K562 (cell line): ENCODE data around the gene TMEM117. TPM values are rescaled to one million over a fixed set of nuclear protein-coding genes. Genes with fewer than 3 reads are reported as not detected.

Experiments used
- BMI1 ChIP-seq: fragments of 150-350 bp; IDR thresholded peaks from 2 replicates; pipeline ENCODE4 v1.6.1; 2014; ENCODE audit warnings: low read length
- BRD4 ChIP-seq: fragments of 200-600 bp; sonication (generic); IDR thresholded peaks from 2 replicates; pipeline ENCODE4 v1.6.1; 2017; ENCODE audit warnings: inconsistent platforms
- DPF2 ChIP-seq: fragments of 450-650 bp; IDR thresholded peaks from 2 replicates; pipeline ENCODE4 v1.6.1; 2016
- FOS ChIP-seq: IDR thresholded peaks from 3 replicates; pipeline ENCODE4 v1.6.1; 2011; ENCODE audit not compliant: insufficient read length; ENCODE audit errors: extremely low read depth
- FOXJ2 ChIP-seq: fragments of 200-800 bp; sonication (Bioruptor generic); IDR thresholded peaks from 2 replicates; pipeline ENCODE4 v1.6.1; 2016; ENCODE audit warnings: missing genetic modification characterization, missing compliant biosample characterization
- GMEB1 ChIP-seq: fragments of 250-450 bp; sonication (Bioruptor Pico); IDR thresholded peaks from 2 replicates; pipeline ENCODE4 v1.4.0; 2020; ENCODE audit warnings: mild to moderate bottlenecking
- GTF2A2 ChIP-seq: IDR thresholded peaks from 2 replicates; pipeline ENCODE4 v1.6.1; 2016; ENCODE audit warnings: mild to moderate bottlenecking, missing genetic modification characterization, missing compliant biosample characterization
- HEY1 ChIP-seq: fragments of 250-450 bp; sonication (Bioruptor Pico); IDR thresholded peaks from 2 replicates; pipeline ENCODE4 v1.5.0; 2020; ENCODE audit warnings: mild to moderate bottlenecking, moderate library complexity, borderline replicate concordance
- HIVEP1 ChIP-seq: fragments of 250-450 bp; sonication (Bioruptor Pico); IDR thresholded peaks from 2 replicates; pipeline ENCODE4 v1.4.0; 2020; ENCODE audit warnings: mild to moderate bottlenecking
- HNRNPL ChIP-seq: fragments of 200-400 bp; formaldehyde crosslinking; IDR thresholded peaks from 2 replicates; pipeline ENCODE4 v1.6.1; 2017; ENCODE audit warnings: low read depth, mild to moderate bottlenecking, low read length
- HNRNPLL ChIP-seq: fragments of 200-400 bp; formaldehyde crosslinking; IDR thresholded peaks from 2 replicates; pipeline ENCODE4 v1.6.1; 2017; ENCODE audit warnings: low read length, low read depth, mild to moderate bottlenecking; ENCODE audit not compliant: poor library complexity, severe bottlenecking
- NCOA6 ChIP-seq: fragments of 450-650 bp; IDR thresholded peaks from 2 replicates; pipeline ENCODE4 v1.6.1; 2017; ENCODE audit warnings: mild to moderate bottlenecking
- POLR3A ChIP-seq: IDR thresholded peaks from 2 replicates; pipeline ENCODE4 v1.6.1; 2011; ENCODE audit warnings: borderline replicate concordance, mild to moderate bottlenecking, moderate library complexity; ENCODE audit not compliant: insufficient read length, insufficient read depth; ENCODE audit errors: extremely low read depth
- SETDB1 ChIP-seq: IDR thresholded peaks from one replicate; pipeline ENCODE4 v1.6.1; 2012; ENCODE audit warnings: low read length, control low read depth, inconsistent platforms
- SIX5 ChIP-seq, 2 experiments: IDR thresholded peaks; 2 replicates each; pipeline ENCODE4 v1.6.1; 2011; ENCODE audit warnings: low read length in 2 of 2, borderline replicate concordance in 1 of 2, low read depth in 1 of 2, mild to moderate bottlenecking in 1 of 2, moderate library complexity in 1 of 2; ENCODE audit not compliant: insufficient read depth in 1 of 2
- SMARCC2 ChIP-seq: fragments of 450-650 bp; IDR thresholded peaks from 2 replicates; pipeline ENCODE4 v1.6.1; 2017; ENCODE audit warnings: antibody characterized with exemption, moderate library complexity, mild to moderate bottlenecking, low read depth
- SP1 ChIP-seq: sonication (generic); formaldehyde crosslinking; IDR thresholded peaks from 2 replicates; pipeline ENCODE4 v1.8.1; 2022; ENCODE audit warnings: mild to moderate bottlenecking, missing genetic modification reagents
- TEAD4 ChIP-seq, 2 experiments: sonication (generic) in 1 of 2; formaldehyde crosslinking in 1 of 2; IDR thresholded peaks; 2 replicates each; pipeline versions ENCODE4 v1.6.1 to v1.8.0; 2012 to 2022; ENCODE audit warnings: borderline replicate concordance in 1 of 2, inconsistent platforms in 1 of 2, low read length in 1 of 2, mild to moderate bottlenecking in 1 of 2, missing genetic modification reagents in 1 of 2
- UBTF ChIP-seq, 2 experiments: IDR thresholded peaks; 2 replicates each; pipeline ENCODE4 v1.6.1; 2012; ENCODE audit warnings: improper control_type of control experiment in 2 of 2, low read depth in 2 of 2, low read length in 2 of 2, borderline replicate concordance in 1 of 2
- ZNF232 ChIP-seq: sonication (generic); formaldehyde crosslinking; IDR thresholded peaks from 2 replicates; pipeline ENCODE4 v1.8.0; 2022; ENCODE audit warnings: mild to moderate bottlenecking, missing genetic modification reagents
- ZNF311 ChIP-seq: fragments of 250-450 bp; sonication (Bioruptor Pico); IDR thresholded peaks from 2 replicates; pipeline ENCODE4 v1.4.0; 2020; ENCODE audit warnings: mild to moderate bottlenecking, moderate library complexity
- ZNF639 ChIP-seq, 2 experiments: fragments of 200-800 bp in 1 of 2; sonication (Bioruptor generic) in 1 of 2; sonication (generic) in 1 of 2; formaldehyde crosslinking in 1 of 2; IDR thresholded peaks in 1 of 2; conservative IDR thresholded peaks in 1 of 2; 2 replicates each; pipeline versions ENCODE4 v1.5.0 to v1.6.1; 2016 to 2020; ENCODE audit warnings: missing compliant biosample characterization in 1 of 2, missing genetic modification characterization in 1 of 2, missing genetic modification reagents in 1 of 2
- ZNF830 ChIP-seq: fragments of 250-450 bp; sonication (Bioruptor Pico); IDR thresholded peaks from 2 replicates; pipeline ENCODE4 v1.5.0; 2021; ENCODE audit warnings: mild to moderate bottlenecking
- polyA plus RNA-seq, 8 experiments: library from polyadenylated mRNA; depleted of rRNA in 4 of 8; stranded (reverse) in 5 of 8; unstranded in 3 of 8; fragments of >200 nt; fragmentation: Nextera tagmentation in 2 of 8; fragmentation: Illumina TruSeq in 1 of 8; extraction: Ambion mirVana in 2 of 8; extraction: Trizol in 1 of 8; gene quantifications; 2 replicates each; pipeline versions ENCODE4 v1.2.1 to v1.2.3, GENCODE V29; 2011 to 2014; ENCODE audit warnings: inconsistent platforms in 1 of 8, missing spikeins in 1 of 8
- total RNA-seq, 7 experiments: library from RNA; depleted of rRNA in 6 of 7; stranded (reverse); fragments of >200 nt in 6 of 7; fragmentation: Illumina TruSeq in 2 of 7; extraction: Trizol in 2 of 7; gene quantifications; 2 replicates each; pipeline versions ENCODE4 v1.2.1 to v1.2.3, GENCODE V29; 2011 to 2021; ENCODE audit warnings: low replicate concordance in 1 of 7

TMEM117 gene
- total and polyA plus RNA-seq, 9 of the 15 experiments (the other 6 are each of a cell fraction or from before 2014, with no cell fraction given): 0.31 to 2.8 (median 1.0) TPM

GRCh38 chr12:43805860-43806736 is 29.8 kb upstream of the TMEM117 start, which contains the start of gene TWF1 (continued):
- TF ChIP-seq NCOA6 (no peak), SMARCC2 (no peak), FOS (no peak), HNRNPLL (peak; percentile 51), GMEB1 (no peak; the same call in 1 of the 2 replicates), HEY1 (CRISPR knock-in tag) (no peak), SETDB1 (no peak), TEAD4 (IDR thresholded peaks at IDR 0.05; ENCODE audit: low read length) (no peak), TEAD4 (CRISPR knock-in tag; IDR thresholded peaks at IDR 0.05; ENCODE audit: borderline replicate concordance) (no peak), POLR3A (no peak), GTF2A2 (no peak), UBTF (IDR thresholded peaks at IDR 0.05; ENCODE audit: borderline replicate concordance in 1 of 2, low read depth in 2 of 2, low read length in 2 of 2) (peak; percentile 56 to 85; a peak in 2 of 4 replicates), BRD4 (0 out of 2 replicates have a peak, but pooled peaks have one; percentile 40), HIVEP1 (CRISPR knock-in tag) (no peak), ZNF232 (no peak), SIX5 (IDR thresholded peaks at IDR 0.05; ENCODE audit: borderline replicate concordance in 1 of 2, insufficient read depth in 1 of 2, low read depth in 1 of 2, low read length in 2 of 2) (no peak), ZNF830 (no peak), ZNF311 (CRISPR knock-in tag) (no peak), ZNF639 (CRISPR knock-in tag; conservative IDR thresholded peaks at IDR 0.05 in 1 of 2, IDR thresholded peaks at IDR 0.05 in 1 of 2) (peak in 1 of 2 experiments; percentile 82; a peak in 2 of 4 replicates), BMI1 (no peak), SP1 (CRISPR knock-in tag) (no peak), DPF2 (no peak), HNRNPL (no peak), FOXJ2 (no peak)
